Superior temporal gyrus (tissue), 1 donor: ENCODE results near the gene ZNF530.

Source experiments
- DNase-seq: peaks from one replicate; pipeline ENCODE4 v3.0.0-alpha.2; 2016; ENCODE audit errors: extremely low spot score

Gene ZNF530

DNA sequence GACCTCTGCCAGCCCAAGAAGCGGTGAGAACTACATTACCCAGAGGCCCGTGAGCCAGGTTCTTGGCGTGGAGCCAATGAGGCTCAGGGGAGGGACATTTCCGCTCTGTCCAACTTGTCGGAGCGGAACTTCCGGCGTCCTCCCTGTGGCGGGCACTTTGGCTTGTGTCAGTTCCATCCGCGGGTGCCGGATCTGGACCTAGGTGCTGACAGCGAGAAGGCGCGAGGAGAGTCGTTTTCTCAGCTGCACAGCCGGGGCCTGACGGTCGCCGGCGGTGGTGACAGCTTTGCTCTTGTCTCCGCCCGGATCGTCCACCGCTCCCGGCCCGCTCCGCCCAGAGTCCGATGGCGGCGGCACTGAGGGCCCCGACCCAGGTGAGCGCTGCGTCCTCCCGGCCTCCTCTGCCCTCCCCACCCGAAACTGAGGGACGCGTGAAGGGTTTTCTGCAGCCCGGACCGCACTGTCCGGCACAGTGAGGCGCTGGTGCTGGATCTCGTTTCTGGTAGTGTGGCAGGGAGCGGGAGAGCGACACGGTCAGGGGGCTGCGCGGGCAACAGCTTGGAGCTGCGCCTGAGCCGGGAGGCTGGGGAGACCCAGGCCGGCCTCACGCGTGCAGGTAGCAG, at the start of gene ZNF530:
Gene ZNF530, plus strand, starts transcription at position 125 of the 623 bp plus-strand sequence. CDS start 4,461 bp downstream, outside the sequence.
- DNase-seq, result peak; percentile 97

- DNase-seq, result no peak
These were observed 47.3 kb upstream of the ZNF530 start for GRCh38 chr19:57552432-57552831.

DNA sequence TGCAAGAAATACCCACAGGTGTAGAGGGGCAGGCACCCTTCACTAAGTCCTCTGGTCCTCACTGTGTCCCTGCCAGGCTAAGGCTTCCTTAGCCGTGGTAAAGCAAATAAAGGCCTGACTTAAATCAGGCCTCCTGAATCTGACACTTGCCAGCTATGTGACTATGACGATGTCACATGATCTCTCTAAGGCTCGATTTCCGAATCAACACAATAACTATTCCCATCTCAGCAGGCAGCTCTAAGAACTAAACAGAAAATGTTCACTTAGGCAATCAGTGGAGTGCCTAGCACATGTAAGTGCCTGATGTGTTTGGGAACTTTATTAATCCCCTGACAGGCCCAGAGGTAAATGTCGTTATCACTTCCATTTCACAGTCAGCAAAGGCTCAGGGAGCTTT, 42.0 kb upstream of the ZNF530 start:
- DNase-seq, result no peak

DNA sequence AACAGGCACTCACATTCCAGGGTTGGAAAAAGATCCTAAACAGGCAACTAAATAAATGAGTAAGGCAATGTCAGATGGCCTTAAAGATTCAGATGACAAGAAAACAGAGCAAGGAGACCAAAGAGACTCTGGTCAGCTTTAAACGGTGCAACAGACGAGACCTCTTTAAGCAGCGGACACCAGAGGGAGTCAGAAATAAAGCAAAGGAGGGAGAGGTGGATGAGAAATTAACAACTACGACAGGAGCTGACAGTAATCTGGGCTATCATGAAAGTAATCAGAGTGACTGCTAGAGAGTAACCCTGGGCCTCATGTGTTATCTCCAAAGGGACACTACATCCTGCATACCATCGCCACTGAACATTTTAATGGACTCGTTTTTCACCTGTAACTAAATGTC, 41.2 kb upstream of the ZNF530 start:
- DNase-seq, result no peak

- no peak for DNase-seq
These were observed 40.7 kb upstream of the ZNF530 start for GRCh38 chr19:57559008-57559403.

DNA sequence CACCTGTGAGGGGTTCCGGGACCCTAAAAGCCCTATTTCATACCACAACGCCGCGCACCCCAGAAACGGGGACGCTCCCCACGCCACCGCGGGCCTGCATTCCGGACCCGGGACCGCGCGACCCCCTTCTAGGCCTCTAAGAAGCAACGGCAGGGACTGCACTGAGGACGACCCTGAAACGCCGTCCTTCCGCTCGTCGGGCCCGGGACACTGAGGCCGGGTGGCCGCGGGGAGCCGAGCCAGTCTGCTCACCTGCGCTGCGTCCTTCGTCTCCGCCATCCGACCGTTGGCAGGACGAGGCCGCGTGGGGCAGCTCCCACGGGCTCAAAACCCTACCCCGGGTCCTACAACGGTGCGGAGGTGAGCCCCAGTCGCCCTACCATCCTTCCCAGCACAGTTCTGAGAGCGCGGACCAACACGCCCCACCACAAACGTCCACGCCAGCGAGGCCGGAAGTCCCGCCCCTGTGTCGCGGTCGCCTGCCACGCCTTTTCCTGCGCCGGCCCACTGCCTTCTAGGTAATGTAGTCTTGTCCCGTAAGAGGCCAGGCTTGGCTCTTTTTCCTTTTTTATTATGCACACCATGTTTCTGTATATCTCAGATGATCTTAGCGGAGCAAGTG, 40.2 kb upstream of the ZNF530 start, which contains the start of gene ZNF550:
Gene ZNF550, minus strand, starts transcription at position 460 of the 622 bp plus-strand sequence. Its CDS starts 181 bp downstream, at position 279.
- peak; percentile 88 for DNase-seq

DNA sequence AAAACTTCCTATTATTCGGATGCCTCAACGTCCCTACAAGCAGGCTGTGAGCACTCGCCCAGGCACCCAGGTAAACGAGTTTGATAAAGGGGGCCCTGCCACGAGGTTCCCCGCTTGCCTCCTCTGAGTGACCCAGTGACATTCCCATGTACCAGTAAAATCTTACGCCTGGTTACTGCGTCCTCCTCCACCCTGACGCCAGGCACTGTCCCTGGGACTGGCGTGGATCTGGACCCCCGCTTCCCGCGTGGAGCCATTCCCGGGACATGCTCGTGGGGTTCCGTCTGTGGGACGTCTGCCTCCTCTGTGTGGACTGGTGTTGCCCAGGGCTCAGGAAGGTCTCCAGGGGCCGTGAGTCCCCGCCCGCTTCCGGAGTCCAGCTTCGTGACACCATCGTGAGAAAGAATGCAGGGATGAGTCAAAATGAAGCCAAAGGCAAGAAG, 39.6 kb upstream of the ZNF530 start:
- DNase-seq, result no peak

DNA sequence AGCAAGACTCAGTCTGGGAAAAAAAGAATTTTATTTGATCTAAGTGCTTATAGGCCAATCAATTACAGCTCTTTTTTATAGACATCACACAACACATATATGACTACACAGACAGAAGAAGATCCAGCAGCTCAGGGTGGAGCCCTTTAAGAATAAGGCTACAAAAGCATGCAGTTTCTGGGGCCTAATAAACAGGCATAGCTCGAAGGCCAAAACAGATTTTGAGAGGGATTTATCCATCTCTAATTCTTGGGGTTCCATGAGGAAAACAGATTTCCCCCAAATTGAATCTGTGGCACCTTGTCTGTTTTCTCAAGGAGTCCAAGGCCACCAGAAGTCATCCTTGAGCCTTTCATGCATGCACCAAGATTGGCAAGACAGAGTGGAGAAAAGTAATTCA, 36.1 kb upstream of the ZNF530 start:
- DNase-seq, result no peak

GRCh38 chr19:57566396-57567265, 33.1 kb upstream of the ZNF530 start:
- DNase-seq, result no peak

DNA sequence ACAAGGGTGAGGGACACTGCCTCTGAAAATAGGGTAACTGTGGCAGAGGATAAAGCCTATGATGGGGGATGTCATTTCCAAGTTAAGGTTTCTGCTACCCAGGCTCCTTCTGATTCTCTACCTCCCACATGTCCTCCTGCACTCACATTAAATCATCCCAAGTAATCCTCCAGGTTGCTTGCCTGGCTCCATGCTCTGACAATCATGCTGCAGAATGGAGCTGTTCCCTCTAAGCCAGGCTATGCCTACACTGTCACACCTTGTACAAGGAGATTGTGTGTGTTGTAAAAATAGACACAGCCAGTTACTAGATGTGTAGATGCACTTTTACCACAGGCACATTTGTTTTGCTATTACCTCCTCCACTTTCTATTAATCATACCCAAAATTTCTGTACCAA, 29.0 kb upstream of the ZNF530 start:
- no peak for DNase-seq

GRCh38 chr19:57572415-57572947, 27.2 kb upstream of the ZNF530 start:
- no peak for DNase-seq

- DNase-seq, result no peak
These were observed 23.0 kb upstream of the ZNF530 start for GRCh38 chr19:57576661-57577060.

- DNase-seq, result peak; percentile 100
These were observed 21.0 kb upstream of the ZNF530 start, which contains the start of gene ZNF416 for GRCh38 chr19:57578487-57579205. ZNF416 (minus strand) TSS chr19:57578911; CDS start chr19:57578704, 207 bp downstream.

DNA sequence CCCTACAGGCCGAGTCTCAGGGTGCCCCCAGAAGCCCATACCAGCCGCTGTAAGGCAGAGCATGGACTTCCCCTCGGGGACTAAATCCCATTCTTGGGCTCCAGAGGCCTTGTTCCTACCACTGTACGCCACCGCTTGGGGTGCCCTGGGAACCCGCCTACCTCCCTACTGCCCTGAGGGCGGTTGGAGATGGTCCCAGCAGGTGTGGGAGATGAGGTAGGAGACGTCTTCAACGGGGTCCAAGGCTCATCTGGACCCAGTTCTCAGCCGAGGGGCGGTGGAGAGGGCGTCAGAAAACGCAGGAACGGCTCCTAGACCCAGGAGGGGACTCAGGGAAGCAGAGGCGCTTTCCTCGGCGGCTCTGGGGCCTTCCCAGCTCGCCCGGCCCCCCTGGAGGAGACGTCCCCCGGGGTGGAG, 16.6 kb upstream of the ZNF530 start:
- DNase-seq, result no peak

DNA sequence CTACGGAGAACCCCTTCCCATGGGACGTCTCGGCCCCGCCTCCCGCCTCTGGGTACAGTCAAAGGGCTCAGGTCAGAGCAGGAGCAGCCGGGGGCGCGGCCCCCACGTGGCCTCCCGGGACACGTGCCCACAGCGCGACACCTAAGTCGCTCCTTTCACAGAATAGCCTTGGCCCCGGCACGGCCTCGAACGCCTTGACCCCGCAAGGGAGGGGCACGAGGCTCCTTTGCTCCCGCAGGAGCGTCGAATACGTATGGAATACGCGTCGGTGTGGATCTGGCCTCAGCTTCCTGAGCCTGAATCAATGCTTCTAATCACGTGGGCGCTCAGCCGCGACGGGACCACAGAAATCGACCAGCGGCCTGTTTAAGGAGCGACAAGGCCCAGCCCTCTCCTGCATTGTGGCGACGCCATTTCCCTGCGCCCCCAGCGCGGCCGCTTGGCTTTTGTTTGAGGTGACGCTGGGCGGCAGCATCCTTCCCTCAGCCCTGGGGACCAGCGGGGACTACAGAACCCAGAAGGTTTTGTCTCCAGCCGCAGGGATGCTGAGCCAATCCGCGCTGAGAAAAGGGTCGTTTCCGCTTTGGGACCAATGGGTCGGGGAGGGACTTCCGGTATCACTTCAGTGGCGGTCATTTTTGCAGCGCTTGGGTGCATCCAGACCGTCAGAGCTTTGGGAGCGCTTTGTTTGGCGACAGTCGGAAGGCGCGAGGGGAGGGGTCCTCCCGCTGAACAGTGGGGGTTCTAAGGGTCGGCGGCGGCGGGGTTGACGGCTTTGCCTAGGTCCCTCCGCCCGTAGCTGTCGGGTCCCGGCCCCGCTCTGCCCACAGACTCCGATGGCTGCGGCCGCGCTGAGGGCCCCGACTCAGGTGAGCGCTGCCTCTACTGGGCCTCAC, 15.9 kb upstream of the ZNF530 start, which contains the start of gene ZIK1:
Gene ZIK1, plus strand, starts transcription at position 625 of the 896 bp plus-strand sequence. Its CDS starts 212 bp downstream, at position 837.
- DNase-seq, result peak; percentile 98

- no peak for DNase-seq
These were observed 12.2 kb upstream of the ZNF530 start for GRCh38 chr19:57587529-57587928.

DNA sequence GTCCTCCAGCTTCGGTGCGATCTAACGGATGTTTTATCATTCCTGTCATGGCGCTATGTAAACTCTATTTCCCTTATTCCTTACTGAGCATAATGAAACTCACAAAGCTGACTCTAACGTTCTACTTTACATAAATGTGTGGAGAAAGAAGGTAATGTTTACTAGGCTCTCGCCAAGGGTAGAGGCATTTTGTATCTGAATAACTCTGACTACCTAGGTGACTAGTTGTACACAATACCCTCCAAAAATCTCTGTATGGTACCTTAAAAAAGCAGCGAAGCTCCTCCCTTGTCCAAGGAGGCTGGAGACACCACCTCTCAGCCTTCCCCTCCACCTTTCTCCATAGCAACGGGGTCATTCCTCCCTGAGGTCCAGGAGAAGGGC, 316 bp upstream of the ZNF530 start:
- no peak for DNase-seq

DNA sequence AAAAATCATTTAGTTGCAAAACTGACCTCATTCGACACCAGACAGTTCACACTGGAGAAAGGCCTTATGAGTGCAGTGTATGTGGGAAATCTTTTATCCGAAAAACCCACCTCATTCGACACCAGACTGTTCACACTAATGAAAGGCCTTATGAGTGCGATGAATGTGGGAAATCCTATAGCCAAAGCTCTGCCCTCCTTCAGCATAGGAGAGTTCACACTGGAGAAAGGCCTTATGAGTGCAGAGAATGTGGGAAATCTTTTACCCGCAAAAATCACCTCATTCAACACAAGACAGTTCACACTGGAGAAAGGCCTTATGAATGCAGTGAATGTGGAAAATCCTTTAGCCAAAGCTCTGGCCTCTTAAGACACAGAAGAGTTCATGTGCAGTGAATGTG, 7.2 kb downstream of the ZNF530 start:
- DNase-seq, result no peak

DNA sequence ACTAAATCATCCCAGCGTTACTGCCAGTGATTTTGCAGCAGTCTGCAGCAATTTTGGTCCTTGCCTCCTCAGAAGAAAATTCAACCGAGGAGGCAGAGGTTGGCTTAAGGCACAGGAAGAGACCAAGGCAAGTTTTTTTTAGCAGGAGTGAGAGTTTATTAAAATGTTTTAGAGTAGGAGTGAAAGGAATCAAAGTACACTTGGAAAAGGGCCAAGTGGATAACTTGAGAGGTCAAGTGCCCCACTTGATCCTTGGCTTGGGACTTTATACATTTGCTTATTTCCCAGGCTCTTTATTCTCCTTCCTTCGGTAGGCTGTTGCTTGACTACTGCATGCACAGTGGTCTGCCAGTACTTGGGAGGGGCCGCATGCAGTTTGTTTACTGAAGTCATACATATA, 11.4 kb downstream of the ZNF530 start:
- DNase-seq, result no peak
